ENCODE data around the gene CGA.

CGA gene

DNA sequence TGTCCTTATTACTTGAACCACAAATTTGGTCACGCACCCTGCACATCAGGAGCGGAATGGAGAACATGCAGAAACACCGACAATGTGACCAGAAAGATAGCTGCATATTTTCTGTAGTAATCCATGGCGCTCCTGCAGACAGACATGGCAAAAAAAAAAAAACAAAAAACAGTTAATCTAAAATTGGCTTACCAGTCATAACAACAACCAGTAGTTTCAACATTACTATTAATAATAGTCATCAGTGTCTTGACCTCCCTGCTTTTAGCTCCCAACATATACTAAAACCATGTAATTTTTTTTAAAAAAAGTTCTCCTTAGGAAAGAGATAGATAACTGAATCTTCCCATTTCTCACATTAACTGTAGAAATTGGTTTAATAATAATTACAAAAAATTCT is 6.8 kb downstream of the CGA start:
- Histone ChIP-seq H3K27ac (ENCODE audit: low read depth, low read length) (no peak overlapping the region), H3K27me3 (ENCODE audit: control insufficient read depth, low read length) (peaks cover 10% of the 10 kb centered on the region), H3K4me1 (ENCODE audit: control insufficient read depth, low read length) (no peaks in the 10 kb centered on the region), H3K9me3 (ENCODE audit: control insufficient read depth, insufficient read depth, low read length) (no peaks in the 10 kb centered on the region), H3K4me3 (ENCODE audit: low read length) (no peak overlapping the region), H3K9me2 (replicated peaks; ENCODE audit: control insufficient read depth, low read length) (no peaks in the 10 kb centered on the region), H3K4me2 (ENCODE audit: low read length) (no peak overlapping the region), H3K79me2 (ENCODE audit: control insufficient read depth, low read length) (no peaks in the 10 kb centered on the region), H3F3A (ENCODE audit: control insufficient read depth, insufficient read depth) (no peaks in the 10 kb centered on the region), H4K20me1 (ENCODE audit: control insufficient read depth, insufficient read depth, low read depth, low read length) (no peaks in the 10 kb centered on the region), H3K36me3 (ENCODE audit: control insufficient read depth, low read length) (no peaks in the 10 kb centered on the region)
- no peak for TF ChIP-seq EZH2phosphoT487 (IDR thresholded peaks at IDR 0.05; ENCODE audit: borderline replicate concordance, low read length)
- TF ChIP-seq, protein P1, sequence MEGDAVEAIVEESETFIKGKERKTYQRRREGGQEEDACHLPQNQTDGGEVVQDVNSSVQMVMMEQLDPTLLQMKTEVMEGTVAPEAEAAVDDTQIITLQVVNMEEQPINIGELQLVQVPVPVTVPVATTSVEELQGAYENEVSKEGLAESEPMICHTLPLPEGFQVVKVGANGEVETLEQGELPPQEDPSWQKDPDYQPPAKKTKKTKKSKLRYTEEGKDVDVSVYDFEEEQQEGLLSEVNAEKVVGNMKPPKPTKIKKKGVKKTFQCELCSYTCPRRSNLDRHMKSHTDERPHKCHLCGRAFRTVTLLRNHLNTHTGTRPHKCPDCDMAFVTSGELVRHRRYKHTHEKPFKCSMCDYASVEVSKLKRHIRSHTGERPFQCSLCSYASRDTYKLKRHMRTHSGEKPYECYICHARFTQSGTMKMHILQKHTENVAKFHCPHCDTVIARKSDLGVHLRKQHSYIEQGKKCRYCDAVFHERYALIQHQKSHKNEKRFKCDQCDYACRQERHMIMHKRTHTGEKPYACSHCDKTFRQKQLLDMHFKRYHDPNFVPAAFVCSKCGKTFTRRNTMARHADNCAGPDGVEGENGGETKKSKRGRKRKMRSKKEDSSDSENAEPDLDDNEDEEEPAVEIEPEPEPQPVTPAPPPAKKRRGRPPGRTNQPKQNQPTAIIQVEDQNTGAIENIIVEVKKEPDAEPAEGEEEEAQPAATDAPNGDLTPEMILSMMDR (IDR thresholded peaks at IDR 0.05; ENCODE audit: low read depth, low read length, poor library complexity, severe bottlenecking) = no peak

DNA sequence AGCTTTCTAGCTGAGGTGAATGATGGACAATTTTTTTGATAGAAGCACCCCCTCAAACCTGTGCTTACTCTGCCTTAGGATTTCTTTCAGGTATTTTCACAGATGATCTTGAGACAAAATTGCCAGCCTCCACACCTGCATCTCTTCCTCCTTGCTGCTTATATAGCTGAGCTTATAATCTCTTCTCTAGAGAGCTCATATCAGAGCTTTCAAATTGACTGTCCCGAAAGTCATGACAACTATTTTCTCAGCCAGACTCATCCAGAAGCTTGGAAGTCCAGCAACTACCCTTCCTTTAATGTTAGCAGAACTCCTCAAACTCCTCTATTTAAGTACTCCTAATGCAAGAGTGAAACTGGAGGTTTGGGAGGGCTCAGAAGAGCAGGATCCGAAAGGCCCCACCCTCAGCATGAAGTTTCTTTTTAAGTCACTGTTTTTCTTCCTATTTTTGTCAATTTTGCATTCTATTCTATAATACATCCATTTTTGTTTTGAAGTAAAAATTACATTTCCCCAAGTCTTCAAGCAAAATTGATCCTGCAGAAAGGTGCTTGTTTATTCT is 12.7 kb downstream of the CGA start:
- Histone ChIP-seq H4K20me1 (ENCODE audit: control insufficient read depth, insufficient read depth, low read depth, low read length) (no peaks in the 10 kb centered on the region), H3K27me3 (ENCODE audit: control insufficient read depth, low read length) (peaks cover 7% of the 10 kb centered on the region), H3K4me2 (ENCODE audit: low read length) (no peak overlapping the region), H3K4me3 (ENCODE audit: low read length) (no peak overlapping the region), H3K4me1 (ENCODE audit: control insufficient read depth, low read length) (no peaks in the 10 kb centered on the region), H3K79me2 (ENCODE audit: control insufficient read depth, low read length) (no peaks in the 10 kb centered on the region), H3K27ac (ENCODE audit: low read depth, low read length) (no peak overlapping the region), H3F3A (ENCODE audit: control insufficient read depth, insufficient read depth) (no peaks in the 10 kb centered on the region), H3K36me3 (ENCODE audit: control insufficient read depth, low read length) (no peaks in the 10 kb centered on the region), H3K9me3 (ENCODE audit: control insufficient read depth, insufficient read depth, low read length) (no peaks in the 10 kb centered on the region), H3K9me2 (replicated peaks; ENCODE audit: control insufficient read depth, low read length) (no peaks in the 10 kb centered on the region)
- TF ChIP-seq EZH2phosphoT487 (IDR thresholded peaks at IDR 0.05; ENCODE audit: borderline replicate concordance, low read length) = no peak
- TF ChIP-seq, protein P1 (IDR thresholded peaks at IDR 0.05; ENCODE audit: low read depth, low read length, poor library complexity, severe bottlenecking) = no peak

DNA sequence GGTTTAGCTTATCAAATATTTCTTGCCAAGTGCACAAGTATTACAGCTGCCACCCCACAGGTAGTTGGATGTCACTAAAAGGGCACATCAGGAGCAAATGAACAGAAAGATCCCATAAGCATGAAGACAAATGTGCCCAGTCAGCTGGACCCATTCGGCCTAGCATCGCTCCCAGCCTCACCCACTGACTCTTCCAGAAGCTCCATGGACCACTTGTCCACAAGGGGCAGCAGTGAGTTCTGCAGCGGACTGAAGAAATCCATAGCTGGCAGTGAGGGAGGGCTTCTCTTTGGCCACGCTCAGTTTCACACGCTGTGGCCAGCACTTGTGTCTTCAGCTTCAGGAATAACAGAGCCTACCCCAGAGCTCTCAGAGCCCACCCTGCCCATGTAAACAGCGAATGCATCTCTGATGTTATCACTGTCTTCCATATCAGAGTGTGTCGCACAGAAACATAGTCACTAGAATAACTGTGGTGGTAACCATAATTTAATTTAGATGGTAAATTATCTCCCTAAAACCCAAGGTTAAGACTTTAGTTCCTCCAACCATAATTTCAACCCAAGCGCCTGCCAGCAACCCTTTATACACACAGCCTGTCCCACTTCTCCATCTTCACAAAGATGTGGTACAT is 15.8 kb downstream of the CGA start:
- peaks cover 5% of the 10 kb centered on the region for H3K27me3 ChIP-seq (ENCODE audit: control insufficient read depth, low read length)
- no peaks in the 10 kb centered on the region for H3K9me2 ChIP-seq (replicated peaks; ENCODE audit: control insufficient read depth, low read length)
- H3K4me1 ChIP-seq (ENCODE audit: control insufficient read depth, low read length) = no peaks in the 10 kb centered on the region
- no peak for TF ChIP-seq EZH2phosphoT487 (IDR thresholded peaks at IDR 0.05; ENCODE audit: borderline replicate concordance, low read length)
- TF ChIP-seq, protein P1 (IDR thresholded peaks at IDR 0.05; ENCODE audit: low read depth, low read length, poor library complexity, severe bottlenecking) = peak; percentile 88
- H3K4me2 ChIP-seq (ENCODE audit: low read length) = no peak overlapping the region
- H3K36me3 ChIP-seq (ENCODE audit: control insufficient read depth, low read length) = no peaks in the 10 kb centered on the region
- no peaks in the 10 kb centered on the region for H3K9me3 ChIP-seq (ENCODE audit: control insufficient read depth, insufficient read depth, low read length)
- H4K20me1 ChIP-seq (ENCODE audit: control insufficient read depth, insufficient read depth, low read depth, low read length) = no peaks in the 10 kb centered on the region
- H3F3A ChIP-seq (ENCODE audit: control insufficient read depth, insufficient read depth) = no peaks in the 10 kb centered on the region
- no peaks in the 10 kb centered on the region for H3K79me2 ChIP-seq (ENCODE audit: control insufficient read depth, low read length)
- H3K27ac ChIP-seq (ENCODE audit: low read depth, low read length) = no peak overlapping the region
- H3K4me3 ChIP-seq (ENCODE audit: low read length) = no peak overlapping the region
